Omental fat pad (tissue), 4 donors: Measurements from ENCODE around the gene KCNQ1OT1. TPM values are rescaled to one million over a fixed set of nuclear protein-coding genes. Genes with fewer than 3 reads are reported as not detected.

Source experiments
- ATAC-seq: fragments of 150-250 bp; one replicate; pipeline ENCODE4 v1.9.1; 2016; ENCODE audit warnings: mild to moderate bottlenecking, moderate library complexity; ENCODE audit not compliant: low FRiP score
- DNase-seq: peaks from one replicate; pipeline ENCODE4 v3.0.0-alpha.2; 2019; ENCODE audit warnings: low spot score
- CTCF ChIP-seq, 3 donors: fragments of 450-650 bp; IDR thresholded peaks; one replicate each; pipeline ENCODE4 v1.5.1; 2016 to 2017; ENCODE audit warnings: antibody characterized with exemption in 3 of 3, mild to moderate bottlenecking in 3 of 3, moderate library complexity in 2 of 3
- total RNA-seq, 4 donors: library from RNA; depleted of rRNA; stranded (reverse); fragments of >200 nt; gene quantifications; one replicate each; pipeline ENCODE4 v1.1.0, GENCODE V29; 2016

Gene KCNQ1OT1
- total RNA-seq, 4 donors from 2014 or later = 3.4 to 9.7 (median 6.2) TPM

GRCh38 chr11:2678396-2678795, 21.4 kb downstream of the KCNQ1OT1 start:
- DNase-seq (no peak), ATAC-seq (no peak)
- TF ChIP-seq CTCF (IDR thresholded peaks at IDR 0.05) = no peak

- ATAC-seq = no peak
- TF ChIP-seq CTCF (IDR thresholded peaks at IDR 0.05) = no peak
- DNase-seq = no peak
Measured at GRCh38 chr11:2677127-2677526, 22.7 kb downstream of the KCNQ1OT1 start.

GRCh38 chr11:2675540-2675939, 24.3 kb downstream of the KCNQ1OT1 start:
- DNase-seq (no peak), ATAC-seq (no peak)
- TF ChIP-seq CTCF (IDR thresholded peaks at IDR 0.05) = no peak

GRCh38 chr11:2674658-2675131, 25.1 kb downstream of the KCNQ1OT1 start:
- ATAC-seq (no peak), DNase-seq (no peak)
- no peak for TF ChIP-seq CTCF (IDR thresholded peaks at IDR 0.05)

GRCh38 chr11:2673871-2674471, 25.8 kb downstream of the KCNQ1OT1 start:
- ATAC-seq = no peak
- TF ChIP-seq CTCF (IDR thresholded peaks at IDR 0.05) = no peak
- DNase-seq = no peak

GRCh38 chr11:2673250-2673610, 26.6 kb downstream of the KCNQ1OT1 start:
- no peak for TF ChIP-seq CTCF (IDR thresholded peaks at IDR 0.05)
- no peak for ATAC-seq
- no peak for DNase-seq

GRCh38 chr11:2672553-2673249, 27.1 kb downstream of the KCNQ1OT1 start:
- ATAC-seq = no peak
- no peak for TF ChIP-seq CTCF (IDR thresholded peaks at IDR 0.05)
- DNase-seq = no peak
